HFFc6 (cell line): Measurements from ENCODE around the gene FCN2. TPM values are rescaled to one million over a fixed set of nuclear protein-coding genes. Genes with fewer than 3 reads are reported as not detected.

Experiments used
- DNase-seq: peaks from one replicate; pipeline ENCODE4 v3.0.0-alpha.2; 2018
- H3K27ac Mint-ChIP-seq: 2 replicates; pipeline ENCODE4 v1.8.0; 2020; ENCODE audit warnings: mild to moderate bottlenecking, mixed read lengths
- H3K27me3 Mint-ChIP-seq: 2 replicates; pipeline ENCODE4 v1.8.0; 2021; ENCODE audit warnings: mild to moderate bottlenecking, moderate library complexity, mixed read lengths; ENCODE audit not compliant: insufficient read depth
- H3K36me3 Mint-ChIP-seq: 2 replicates; pipeline ENCODE4 v1.8.0; 2021; ENCODE audit warnings: low read depth, mixed read lengths
- H3K4me1 Mint-ChIP-seq: 2 replicates; pipeline ENCODE4 v1.8.0; 2020; ENCODE audit warnings: low read depth, mixed read lengths
- H3K4me3 Mint-ChIP-seq: 2 replicates; pipeline ENCODE4 v1.8.0; 2020; ENCODE audit warnings: mild to moderate bottlenecking, moderate library complexity, mixed read lengths
- H3K9me3 Mint-ChIP-seq: 2 replicates; pipeline ENCODE4 v1.8.0; 2020; ENCODE audit warnings: mild to moderate bottlenecking, mixed read lengths
- CTCF ChIP-seq: fragments of 200-600 bp; sonication (generic); IDR thresholded peaks from 2 replicates; pipeline ENCODE4 v1.5.0; 2021; ENCODE audit warnings: antibody characterized with exemption, mild to moderate bottlenecking
- total RNA-seq, 6 experiments: library from RNA; stranded (reverse); fragmentation: NEBNext Ultra II Directional; extraction: Animal tissue kit (Norgen Biotek cat#: 25700); gene quantifications; 2 replicates in 1 of 6; 3 replicates in 5 of 6; pipeline ENCODE4 v1.2.3, GENCODE V29; 2021

FCN2 gene
- total RNA-seq, 6 experiments from 2014 or later, result not detected

GRCh38 chr9:134870746-134871662 lies 9.6 kb upstream of the FCN2 start:
- H3K4me3 Mint-ChIP-seq, result no peak overlapping the region
- peaks cover 43% of the 10 kb centered on the region for H3K27me3 Mint-ChIP-seq

GRCh38 chr9:134871697-134872340 lies 8.8 kb upstream of the FCN2 start:
- H3K27me3 Mint-ChIP-seq, result peaks cover 46% of the 10 kb centered on the region
- TF ChIP-seq CTCF, result no peak
- peaks cover 4% of the 10 kb centered on the region; the same call in 1 of the 2 replicates for H3K36me3 Mint-ChIP-seq
- no peak overlapping the region for H3K27ac Mint-ChIP-seq
- peaks cover 16% of the 10 kb centered on the region for H3K4me1 Mint-ChIP-seq
- H3K4me3 Mint-ChIP-seq, result no peak overlapping the region
- no peaks in the 10 kb centered on the region for H3K9me3 Mint-ChIP-seq
- DNase-seq, result no peak

More at GRCh38 chr9:134870746-134871662, 9.6 kb upstream of the FCN2 start:
- H3K27ac Mint-ChIP-seq, result no peak overlapping the region
- peaks cover 4% of the 10 kb centered on the region; the same call in 1 of the 2 replicates for H3K36me3 Mint-ChIP-seq
- H3K4me1 Mint-ChIP-seq, result peaks cover 16% of the 10 kb centered on the region
- no peak for TF ChIP-seq CTCF
- no peak for DNase-seq
- no peaks in the 10 kb centered on the region for H3K9me3 Mint-ChIP-seq

GRCh38 chr9:134872482-134873231 lies 8.0 kb upstream of the FCN2 start:
- peaks cover 16% of the 10 kb centered on the region for H3K4me1 Mint-ChIP-seq

DNA sequence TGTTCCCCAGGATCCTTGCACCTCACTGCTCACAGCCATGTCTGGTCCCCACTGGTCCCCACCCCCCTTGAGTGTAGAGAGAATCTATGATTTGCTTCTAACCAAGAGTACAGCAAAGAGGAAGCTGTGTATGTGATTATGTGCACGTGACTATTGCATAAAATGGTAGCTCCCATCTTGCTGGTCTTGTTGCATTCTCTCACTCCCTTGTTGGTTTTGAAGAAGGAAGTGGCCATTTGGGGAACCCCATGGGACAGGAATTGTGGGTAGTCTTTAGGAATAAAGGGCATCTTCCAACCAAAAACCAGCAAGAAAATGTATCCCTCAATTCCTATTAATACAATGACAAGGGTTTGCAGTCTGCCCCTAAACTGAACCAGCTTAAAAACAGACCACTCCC lies 5.2 kb upstream of the FCN2 start:
- no peak for TF ChIP-seq CTCF
- peaks cover 61% of the 10 kb centered on the region for H3K27me3 Mint-ChIP-seq
- H3K4me1 Mint-ChIP-seq, result peaks cover 16% of the 10 kb centered on the region
- no peak for DNase-seq
- peaks cover 4% of the 10 kb centered on the region; the same call in 1 of the 2 replicates for H3K36me3 Mint-ChIP-seq
- no peak overlapping the region for H3K4me3 Mint-ChIP-seq
- no peak overlapping the region for H3K27ac Mint-ChIP-seq
- H3K9me3 Mint-ChIP-seq, result no peaks in the 10 kb centered on the region

More at GRCh38 chr9:134872482-134873231, 8.0 kb upstream of the FCN2 start:
- TF ChIP-seq CTCF, result no peak
- Mint-ChIP-seq H3K9me3 (no peaks in the 10 kb centered on the region), H3K27ac (no peak overlapping the region), H3K36me3 (peaks cover 4% of the 10 kb centered on the region; the same call in 1 of the 2 replicates), H3K27me3 (peaks cover 51% of the 10 kb centered on the region), H3K4me3 (no peak overlapping the region)
- no peak for DNase-seq

- DNase-seq, result no peak
- no peak overlapping the region for H3K4me3 Mint-ChIP-seq
- TF ChIP-seq CTCF, result no peak
- H3K27me3 Mint-ChIP-seq, result peaks cover 55% of the 10 kb centered on the region
- H3K4me1 Mint-ChIP-seq, result peaks cover under 1% of the 10 kb centered on the region; the same call in 1 of the 2 replicates
- no peaks in the 10 kb centered on the region; the same call in 1 of the 2 replicates for H3K36me3 Mint-ChIP-seq
- H3K9me3 Mint-ChIP-seq, result no peaks in the 10 kb centered on the region
- no peak overlapping the region for H3K27ac Mint-ChIP-seq
Measured at GRCh38 chr9:134877541-134877940, 3.1 kb upstream of the FCN2 start.
